Measurements from ENCODE around the gene ACOX3.

GRCh38 chr4:8338351-8338961, 102.1 kb downstream of the ACOX3 start:
- TF ChIP-seq CTCF (IDR thresholded peaks at IDR 0.05) (no peak), EP300 (IDR thresholded peaks at IDR 0.05) (no peak), POLR2AphosphoS5 (IDR thresholded peaks at IDR 0.05) (no peak)
